NCI-H146 treated with DMSO at 0.1 percent for 48 hours (cell line): ENCODE measurements around the gene TCF12.
A peak's percentile ranks its signal among the peaks of the same experiment; 100 is the strongest.
"Not testable (repeated sequence)": the region's sequence is repeated elsewhere in the genome, so short reads cannot be mapped to it uniquely, and the experiment has no call there.

Experiments used
- DNase-seq: peaks from one replicate; lab custom pipeline; 2025; ENCODE audit not compliant: unreplicated experiment; lab: John Stamatoyannopoulos, UW

The TCF12 gene

GRCh38 chr15:56944485-56944884 lies 26.0 kb downstream of the TCF12 start:
- DNase-seq = no peak

GRCh38 chr15:56946150-56946549 lies 27.7 kb downstream of the TCF12 start:
- no peak for DNase-seq

- DNase-seq = no peak
Observed at GRCh38 chr15:56948000-56948763, 29.7 kb downstream of the TCF12 start.

- no peak for DNase-seq
Observed at GRCh38 chr15:56948764-56949101, 30.3 kb downstream of the TCF12 start.

GRCh38 chr15:56950979-56951378 lies 32.5 kb downstream of the TCF12 start:
- DNase-seq = no peak

- DNase-seq = no peak
Observed at GRCh38 chr15:56953790-56954189, 35.3 kb downstream of the TCF12 start.

- DNase-seq = not testable (repeated sequence)
Observed at GRCh38 chr15:56955011-56955410, 36.6 kb downstream of the TCF12 start.

GRCh38 chr15:56956538-56956937 lies 38.1 kb downstream of the TCF12 start:
- DNase-seq = no peak

- no peak for DNase-seq
Observed at GRCh38 chr15:56957812-56958406, 39.5 kb downstream of the TCF12 start.

- no peak for DNase-seq
Observed at GRCh38 chr15:56959318-56959648, 40.8 kb downstream of the TCF12 start.

GRCh38 chr15:56960116-56960515 lies 41.7 kb downstream of the TCF12 start:
- no peak for DNase-seq

GRCh38 chr15:56963126-56963525 lies 44.7 kb downstream of the TCF12 start:
- DNase-seq = no peak

- no peak for DNase-seq
Observed at GRCh38 chr15:56963710-56964109, 45.3 kb downstream of the TCF12 start.

- no peak for DNase-seq
Observed at GRCh38 chr15:56964182-56964581, 45.7 kb downstream of the TCF12 start.

- no peak for DNase-seq
Observed at GRCh38 chr15:56965231-56966013, 47.0 kb downstream of the TCF12 start.

- DNase-seq = no peak
Observed at GRCh38 chr15:56967336-56967735, 48.9 kb downstream of the TCF12 start.

GRCh38 chr15:56968256-56968655 lies 49.8 kb downstream of the TCF12 start:
- no peak for DNase-seq

GRCh38 chr15:56968821-56969220 lies 50.4 kb downstream of the TCF12 start:
- peak; percentile 7 for DNase-seq

- DNase-seq = no peak
Observed at GRCh38 chr15:56969265-56969895, 50.9 kb downstream of the TCF12 start.

- no peak for DNase-seq
Observed at GRCh38 chr15:56971571-56971970, 53.1 kb downstream of the TCF12 start.

- no peak for DNase-seq
Observed at GRCh38 chr15:56972016-56972415, 53.6 kb downstream of the TCF12 start.

- no peak for DNase-seq
Observed at GRCh38 chr15:56972426-56972825, 54.0 kb downstream of the TCF12 start.
